GM21390 (cell line): ENCODE data around the gene EPHX1.
"Not testable (repeated sequence)": the region's sequence is repeated elsewhere in the genome, so short reads cannot be mapped to it uniquely, and the experiment has no call there.

ENCODE experiments used
- ATAC-seq: cut with Tn5 transposase; IDR thresholded peaks from one replicate; pipeline ENCODE4 v1.9.1; 2021; ENCODE audit not compliant: unreplicated experiment

The EPHX1 gene

GRCh38 chr1:225880222-225880588 is 70.3 kb downstream of the EPHX1 start:
- no peak for ATAC-seq

GRCh38 chr1:225880636-225881035 is 70.7 kb downstream of the EPHX1 start:
- ATAC-seq: no peak

- peak; percentile 26 for ATAC-seq
Measured at GRCh38 chr1:225881081-225881958, 71.4 kb downstream of the EPHX1 start.

- peak; percentile 58 for ATAC-seq
Measured at GRCh38 chr1:225881959-225882693, 72.2 kb downstream of the EPHX1 start, which contains the start of gene TMEM63A. TSS of gene TMEM63A (minus strand) at chr1:225882380. CDS start at chr1:225877580, 4,800 bp downstream.

- peak; percentile 27 for ATAC-seq
Measured at GRCh38 chr1:225882694-225883615, 73.0 kb downstream of the EPHX1 start.

- no peak for ATAC-seq
Measured at GRCh38 chr1:225883616-225884265, 73.8 kb downstream of the EPHX1 start.

GRCh38 chr1:225885336-225885735 is 75.4 kb downstream of the EPHX1 start:
- ATAC-seq: no peak

GRCh38 chr1:225886159-225887029 is 76.5 kb downstream of the EPHX1 start:
- ATAC-seq: no peak

- no peak for ATAC-seq
Measured at GRCh38 chr1:225887030-225887314, 77.0 kb downstream of the EPHX1 start.

- not testable (repeated sequence) for ATAC-seq
Measured at GRCh38 chr1:225887554-225888288, 77.8 kb downstream of the EPHX1 start.

- no peak for ATAC-seq
Measured at GRCh38 chr1:225888289-225888897, 78.5 kb downstream of the EPHX1 start.

GRCh38 chr1:225888898-225889601 is 79.1 kb downstream of the EPHX1 start, which contains the start of gene LEFTY1:
TSS of gene LEFTY1 (minus strand) at chr1:225889146. CDS start at chr1:225889066, 80 bp downstream.
- ATAC-seq: no peak

- ATAC-seq: no peak
Measured at GRCh38 chr1:225889743-225890142, 79.8 kb downstream of the EPHX1 start.

GRCh38 chr1:225890346-225891228 is 80.7 kb downstream of the EPHX1 start:
- no peak for ATAC-seq

- no peak for ATAC-seq
Measured at GRCh38 chr1:225891229-225891972, 81.5 kb downstream of the EPHX1 start.

GRCh38 chr1:225892307-225892706 is 82.4 kb downstream of the EPHX1 start:
- no peak for ATAC-seq
